ENCODE data around the gene OR10K2.
"Not testable (repeated sequence)": the region's sequence is repeated elsewhere in the genome, so short reads cannot be mapped to it uniquely, and the experiment has no call there.

Gene OR10K2

DNA sequence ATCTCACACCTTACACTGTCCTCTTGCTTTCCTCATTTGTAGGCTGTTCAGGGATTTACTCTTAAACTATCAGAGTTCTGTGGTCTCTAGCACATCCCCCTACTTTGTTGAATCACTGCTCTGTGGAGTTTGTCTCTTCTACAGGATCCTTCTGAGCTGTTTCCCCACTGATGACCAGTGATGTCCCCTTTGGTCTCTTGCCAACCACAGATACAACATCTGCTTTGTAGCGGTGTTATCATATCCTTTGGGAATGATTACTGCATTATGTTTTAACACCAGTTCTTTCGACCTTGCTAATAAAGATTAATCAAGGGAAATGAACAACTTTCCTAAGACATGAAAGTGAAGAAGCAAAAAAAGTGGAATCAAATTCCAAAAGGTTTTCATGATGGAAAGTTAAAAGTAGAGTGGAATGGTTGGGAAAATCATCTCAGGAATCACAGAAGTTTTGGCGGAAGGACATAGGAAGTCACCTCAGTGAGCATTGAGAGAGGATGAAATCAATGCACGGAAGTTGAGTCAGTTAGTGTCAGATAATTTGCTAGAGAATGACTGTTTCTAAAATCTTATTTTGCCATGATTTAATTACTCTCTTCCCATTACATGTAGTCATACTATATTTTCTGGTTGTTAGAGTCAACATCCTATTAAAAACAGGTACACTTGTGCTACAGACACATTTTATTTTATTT lies 11.2 kb downstream of the OR10K2 start:
- H3K36me3 ChIP-seq (ENCODE audit: control insufficient read depth, insufficient read depth, low read length): no peaks in the 10 kb centered on the region
- H3K4me1 ChIP-seq (ENCODE audit: control insufficient read depth, insufficient read depth, low read length): no peaks in the 10 kb centered on the region
- no peak overlapping the region for H3K9ac ChIP-seq (ENCODE audit: low read depth, low read length)
- no peak overlapping the region for H3K4me3 ChIP-seq (ENCODE audit: low read depth, low read length)
- no peaks in the 10 kb centered on the region for H3K9me3 ChIP-seq (ENCODE audit: control insufficient read depth, insufficient read depth, low read length)
- H3K27me3 ChIP-seq (ENCODE audit: control insufficient read depth, insufficient read depth, low read length): no peaks in the 10 kb centered on the region

GRCh38 chr1:158407092-158407491 lies 18.9 kb downstream of the OR10K2 start:
- H3K36me3 ChIP-seq (ENCODE audit: control insufficient read depth, insufficient read depth, low read length): no peaks in the 10 kb centered on the region

DNA sequence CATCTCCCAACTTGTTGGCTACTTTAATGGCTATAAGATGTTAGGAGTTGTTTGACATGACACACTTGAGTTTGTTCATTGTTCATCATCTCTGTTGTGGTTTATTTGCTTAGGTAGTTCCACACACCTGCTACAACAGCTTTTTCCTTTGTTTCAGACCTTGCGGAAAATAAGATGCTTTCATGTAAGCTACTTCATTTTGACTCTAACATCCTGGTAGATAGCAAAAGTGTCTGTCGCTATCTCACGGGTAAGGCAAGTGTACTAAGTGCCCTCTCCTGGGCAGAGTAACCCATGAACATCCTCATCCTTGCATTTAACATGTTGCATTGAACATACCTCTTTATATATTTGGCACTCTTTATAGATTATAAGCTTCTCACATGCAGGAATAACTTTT lies 25.2 kb downstream of the OR10K2 start:
- no peaks in the 10 kb centered on the region for H3K27me3 ChIP-seq (ENCODE audit: control insufficient read depth, insufficient read depth, low read length)
- H3K4me3 ChIP-seq (ENCODE audit: low read depth, low read length): no peak overlapping the region
- H3K4me1 ChIP-seq (ENCODE audit: control insufficient read depth, insufficient read depth, low read length): no peaks in the 10 kb centered on the region
- H3K9me3 ChIP-seq (ENCODE audit: control insufficient read depth, insufficient read depth, low read length): no peaks in the 10 kb centered on the region
- H3K36me3 ChIP-seq (ENCODE audit: control insufficient read depth, insufficient read depth, low read length): no peaks in the 10 kb centered on the region
- H3K9ac ChIP-seq (ENCODE audit: low read depth, low read length): no peak overlapping the region

More at GRCh38 chr1:158407092-158407491, 18.9 kb downstream of the OR10K2 start:
- no peaks in the 10 kb centered on the region for H3K4me1 ChIP-seq (ENCODE audit: control insufficient read depth, insufficient read depth, low read length)
- H3K4me3 ChIP-seq (ENCODE audit: low read depth, low read length): no peak overlapping the region
- H3K9me3 ChIP-seq (ENCODE audit: control insufficient read depth, insufficient read depth, low read length): no peaks in the 10 kb centered on the region
- H3K9ac ChIP-seq (ENCODE audit: low read depth, low read length): no peak overlapping the region
- H3K27me3 ChIP-seq (ENCODE audit: control insufficient read depth, insufficient read depth, low read length): no peaks in the 10 kb centered on the region

DNA sequence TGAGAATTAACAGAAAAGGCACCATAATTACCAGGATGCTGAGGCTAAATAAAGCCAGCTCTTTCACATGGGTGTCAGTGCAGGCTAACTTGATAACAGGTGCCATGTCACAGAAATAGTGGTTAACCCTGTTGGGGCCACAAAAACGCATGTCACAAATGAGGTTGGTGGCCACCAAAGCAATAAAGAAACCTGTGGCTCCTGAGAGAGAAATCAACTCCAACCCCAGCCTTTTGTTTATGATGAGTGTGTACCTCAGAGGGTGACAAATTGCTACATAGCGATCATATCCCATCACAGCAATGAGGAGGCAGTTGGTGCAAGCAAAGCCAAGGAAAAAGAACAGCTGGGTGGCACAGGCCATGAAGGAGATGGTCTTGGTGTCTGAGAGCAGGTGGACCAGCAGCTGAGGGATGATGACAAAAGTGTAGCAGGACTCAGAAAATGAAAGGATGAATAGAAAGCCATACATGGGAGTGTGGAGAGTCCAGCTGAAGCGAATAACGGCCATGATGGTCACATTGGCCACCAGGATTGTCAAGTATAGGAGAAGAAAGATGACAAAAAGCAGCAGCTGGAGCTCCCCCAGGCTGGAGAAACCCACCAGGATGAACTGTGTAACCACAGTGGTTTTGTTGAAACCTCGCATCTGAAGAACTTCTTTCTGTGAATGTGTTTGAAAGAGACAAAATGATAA lies 27.1 kb downstream of the OR10K2 start, which contains the start of gene OR10T2:
Gene OR10T2 (minus strand): TSS at position 649 of the 697 bp plus-strand sequence. CDS start 0 bp downstream, at position 649.
- Histone ChIP-seq H3K9ac (ENCODE audit: low read depth, low read length) (no peak within 1 kb of the TSS), H3K36me3 (ENCODE audit: control insufficient read depth, insufficient read depth, low read length) (no peaks in the 10 kb centered on the region), H3K4me1 (ENCODE audit: control insufficient read depth, insufficient read depth, low read length) (no peaks in the 10 kb centered on the region), H3K27me3 (ENCODE audit: control insufficient read depth, insufficient read depth, low read length) (no peaks in the 10 kb centered on the region), H3K9me3 (ENCODE audit: control insufficient read depth, insufficient read depth, low read length) (no peaks in the 10 kb centered on the region), H3K4me3 (ENCODE audit: low read depth, low read length) (no peak within 1 kb of the TSS)

DNA sequence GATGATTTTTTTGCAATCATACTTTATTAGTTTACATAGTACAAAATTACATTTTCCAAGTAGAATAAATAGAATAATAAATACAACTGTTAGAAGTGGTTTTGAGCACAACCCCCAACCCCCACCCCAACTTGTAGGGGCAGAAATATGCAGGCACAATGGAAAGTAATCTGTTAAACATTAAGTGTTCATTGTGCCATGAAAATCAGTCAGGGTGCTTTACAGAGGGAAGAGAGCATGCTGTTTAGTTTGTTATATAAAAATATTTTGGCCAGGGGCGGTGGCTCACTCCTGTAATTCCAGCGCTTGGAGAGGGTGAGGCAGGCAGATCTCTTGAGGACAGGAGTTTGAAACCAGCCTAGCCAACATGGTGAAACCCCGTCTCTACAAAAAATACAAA lies 29.4 kb downstream of the OR10K2 start:
- no peak overlapping the region for H3K9ac ChIP-seq (ENCODE audit: low read depth, low read length)
- H3K27me3 ChIP-seq (ENCODE audit: control insufficient read depth, insufficient read depth, low read length): no peaks in the 10 kb centered on the region
- H3K4me3 ChIP-seq (ENCODE audit: low read depth, low read length): no peak overlapping the region
- H3K36me3 ChIP-seq (ENCODE audit: control insufficient read depth, insufficient read depth, low read length): no peaks in the 10 kb centered on the region
- H3K4me1 ChIP-seq (ENCODE audit: control insufficient read depth, insufficient read depth, low read length): no peaks in the 10 kb centered on the region
- no peaks in the 10 kb centered on the region for H3K9me3 ChIP-seq (ENCODE audit: control insufficient read depth, insufficient read depth, low read length)

GRCh38 chr1:158393476-158393875 lies 32.6 kb downstream of the OR10K2 start:
- Histone ChIP-seq H3K36me3 (ENCODE audit: control insufficient read depth, insufficient read depth, low read length) (no peaks in the 10 kb centered on the region), H3K27me3 (ENCODE audit: control insufficient read depth, insufficient read depth, low read length) (no peaks in the 10 kb centered on the region), H3K4me1 (ENCODE audit: control insufficient read depth, insufficient read depth, low read length) (no peaks in the 10 kb centered on the region), H3K4me3 (ENCODE audit: low read depth, low read length) (no peak overlapping the region), H3K9ac (ENCODE audit: low read depth, low read length) (no peak overlapping the region), H3K9me3 (ENCODE audit: control insufficient read depth, insufficient read depth, low read length) (no peaks in the 10 kb centered on the region)

DNA sequence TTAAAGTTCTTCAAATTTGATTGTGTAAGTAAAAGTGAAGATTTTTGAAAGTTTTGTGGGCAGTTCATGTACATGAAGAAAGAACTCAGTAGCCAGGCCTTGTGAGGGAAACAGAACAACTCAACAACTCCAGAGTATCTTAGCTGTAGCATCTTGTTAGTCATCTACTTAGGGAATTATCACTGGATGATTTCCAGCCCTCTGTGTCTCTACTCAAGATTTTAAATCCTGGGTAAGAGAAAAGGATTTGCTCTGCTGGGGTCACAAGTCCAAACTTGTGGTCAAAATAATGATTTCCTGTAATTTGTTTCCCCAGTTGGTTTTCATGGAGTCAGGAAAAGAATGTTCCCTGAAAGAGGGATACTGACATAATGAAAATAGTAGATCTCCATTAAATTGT lies 34.9 kb downstream of the OR10K2 start:
- Histone ChIP-seq H3K4me1 (ENCODE audit: control insufficient read depth, insufficient read depth, low read length) (no peaks in the 10 kb centered on the region), H3K9me3 (ENCODE audit: control insufficient read depth, insufficient read depth, low read length) (no peaks in the 10 kb centered on the region), H3K36me3 (ENCODE audit: control insufficient read depth, insufficient read depth, low read length) (no peaks in the 10 kb centered on the region), H3K4me3 (ENCODE audit: low read depth, low read length) (no peak overlapping the region), H3K27me3 (ENCODE audit: control insufficient read depth, insufficient read depth, low read length) (no peaks in the 10 kb centered on the region), H3K9ac (ENCODE audit: low read depth, low read length) (no peak overlapping the region)

DNA sequence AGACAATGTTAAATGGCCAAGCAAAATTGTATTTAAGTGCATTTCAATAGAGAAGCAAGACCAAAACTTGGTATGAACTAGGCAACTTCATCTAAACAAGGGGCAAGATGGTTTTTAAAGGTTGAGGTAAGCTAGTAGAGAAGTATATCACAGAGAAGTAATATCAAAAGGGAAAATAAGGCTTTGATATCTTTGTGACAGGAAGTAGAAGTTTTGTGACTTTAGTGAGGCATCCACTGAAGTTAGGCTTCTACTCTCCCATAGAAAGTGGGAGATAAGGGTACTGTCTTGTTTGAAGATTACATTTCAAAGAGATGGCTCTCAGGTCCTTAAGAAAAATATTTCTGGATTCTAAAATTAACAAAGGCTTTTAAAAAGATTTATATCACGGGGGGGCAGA lies 35.7 kb downstream of the OR10K2 start:
- Histone ChIP-seq H3K4me3 (ENCODE audit: low read depth, low read length) (no peak overlapping the region), H3K36me3 (ENCODE audit: control insufficient read depth, insufficient read depth, low read length) (no peaks in the 10 kb centered on the region), H3K9ac (ENCODE audit: low read depth, low read length) (no peak overlapping the region), H3K9me3 (ENCODE audit: control insufficient read depth, insufficient read depth, low read length) (no peaks in the 10 kb centered on the region), H3K4me1 (ENCODE audit: control insufficient read depth, insufficient read depth, low read length) (no peaks in the 10 kb centered on the region), H3K27me3 (ENCODE audit: control insufficient read depth, insufficient read depth, low read length) (no peaks in the 10 kb centered on the region)

- Histone ChIP-seq H3K9me3 (ENCODE audit: control insufficient read depth, insufficient read depth, low read length) (no peaks in the 10 kb centered on the region), H3K4me3 (ENCODE audit: low read depth, low read length) (no peak overlapping the region), H3K27me3 (ENCODE audit: control insufficient read depth, insufficient read depth, low read length) (no peaks in the 10 kb centered on the region), H3K9ac (ENCODE audit: low read depth, low read length) (no peak overlapping the region), H3K36me3 (ENCODE audit: control insufficient read depth, insufficient read depth, low read length) (no peaks in the 10 kb centered on the region), H3K4me1 (ENCODE audit: control insufficient read depth, insufficient read depth, low read length) (no peaks in the 10 kb centered on the region)
Observed at GRCh38 chr1:158374860-158375259, 51.2 kb downstream of the OR10K2 start.

DNA sequence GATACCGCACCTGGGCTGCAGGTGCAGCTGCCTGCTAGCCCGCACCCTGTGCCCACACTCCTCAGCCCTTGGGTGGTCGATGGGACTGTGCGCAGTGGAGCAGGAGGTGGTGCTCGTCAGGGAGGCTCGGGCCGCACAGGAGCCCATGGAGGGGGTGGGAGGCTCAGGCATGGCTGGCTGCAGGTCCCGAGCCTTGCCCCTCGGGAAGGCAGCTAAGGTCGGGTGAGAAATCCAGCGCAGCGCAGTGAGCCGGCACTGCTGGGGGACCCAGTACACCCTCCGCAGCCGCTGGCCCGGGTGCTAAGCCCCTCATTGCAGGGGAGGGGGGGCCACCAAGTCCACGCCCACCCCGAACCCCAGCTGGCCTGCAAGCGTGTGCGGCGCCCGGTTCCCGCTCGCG lies 51.9 kb downstream of the OR10K2 start:
- not testable (repeated sequence) for H3K27me3 ChIP-seq (ENCODE audit: control insufficient read depth, insufficient read depth, low read length); H3K4me1 ChIP-seq (ENCODE audit: control insufficient read depth, insufficient read depth, low read length); H3K36me3 ChIP-seq (ENCODE audit: control insufficient read depth, insufficient read depth, low read length); H3K9ac ChIP-seq (ENCODE audit: low read depth, low read length); H3K9me3 ChIP-seq (ENCODE audit: control insufficient read depth, insufficient read depth, low read length); H3K4me3 ChIP-seq (ENCODE audit: low read depth, low read length)

GRCh38 chr1:158371188-158371953 lies 54.7 kb downstream of the OR10K2 start:
- Histone ChIP-seq H3K36me3 (ENCODE audit: control insufficient read depth, insufficient read depth, low read length) (no peaks in the 10 kb centered on the region), H3K4me3 (ENCODE audit: low read depth, low read length) (no peak overlapping the region), H3K9me3 (ENCODE audit: control insufficient read depth, insufficient read depth, low read length) (no peaks in the 10 kb centered on the region), H3K4me1 (ENCODE audit: control insufficient read depth, insufficient read depth, low read length) (no peaks in the 10 kb centered on the region), H3K9ac (ENCODE audit: low read depth, low read length) (no peak overlapping the region), H3K27me3 (ENCODE audit: control insufficient read depth, insufficient read depth, low read length) (no peaks in the 10 kb centered on the region)
